HEK293 (cell line): ENCODE results near the gene CALML4.

Experiments used
- CTCF ChIA-PET: fragments of 350-600 bp; formaldehyde crosslinking; extraction: SDS; loops from one replicate; lab custom pipeline; 2021; ENCODE audit warnings: antibody characterized with exemption; lab: Yijun Ruan, JAX
- POLR2A ChIA-PET: fragments of 300-600 bp; formaldehyde crosslinking; extraction: SDS; loops from one replicate; lab custom pipeline; 2020; ENCODE audit warnings: antibody characterized with exemption, inconsistent platforms; lab: Yijun Ruan, JAX
- H3K27ac ChIP-seq: fragments of 200-500 bp; sonication (Bioruptor generic); 2 replicates; pipeline ENCODE4 v1.5.1; 2014; ENCODE audit warnings: low read depth, low read length, control low read depth, inconsistent platforms; ENCODE audit errors: extremely low read depth
- H3K36me3 ChIP-seq, 2 experiments: fragments of 200-500 bp in 1 of 2; sonication (Bioruptor generic) in 1 of 2; 1 replicate in 1 of 2; 2 replicates in 1 of 2; pipeline ENCODE4 v1.5.1; 2014 to 2017; ENCODE audit warnings: inconsistent platforms in 2 of 2, low read length in 2 of 2; ENCODE audit not compliant: control insufficient read depth in 2 of 2, insufficient read depth in 1 of 2
- H3K4me1 ChIP-seq: fragments of 200-500 bp; sonication (Bioruptor generic); 2 replicates; pipeline ENCODE4 v1.5.1; 2014; ENCODE audit warnings: mild to moderate bottlenecking, low read length, inconsistent platforms; ENCODE audit not compliant: control insufficient read depth, insufficient read depth
- H3K4me3 ChIP-seq: 2 replicates; pipeline ENCODE4 v1.5.1; 2011; ENCODE audit warnings: low read depth, mild to moderate bottlenecking, control low read depth, low read length, moderate library complexity
- H3K9me3 ChIP-seq: fragments of 200-500 bp; sonication (Bioruptor generic); 2 replicates; pipeline ENCODE4 v1.5.1; 2014; ENCODE audit warnings: low read depth, low read length, inconsistent platforms; ENCODE audit not compliant: control insufficient read depth, insufficient read depth
- BCL11B ChIP-seq: fragments of 450-650 bp; formaldehyde crosslinking; IDR thresholded peaks from 2 replicates; pipeline ENCODE4 v1.5.1; 2016; ENCODE audit warnings: low read depth, missing biosample characterization, missing genetic modification characterization
- HOXC10 ChIP-seq: sonication (generic); formaldehyde crosslinking; IDR thresholded peaks from 2 replicates; pipeline ENCODE4 v1.8.1; 2023; ENCODE audit warnings: mild to moderate bottlenecking, missing genetic modification reagents
- MEIS1 ChIP-seq: sonication (generic); formaldehyde crosslinking; IDR thresholded peaks from 2 replicates; pipeline ENCODE4 v1.8.1; 2022; ENCODE audit warnings: missing genetic modification reagents, mild to moderate bottlenecking, borderline replicate concordance
- OSR2 ChIP-seq: fragments of 450-650 bp; formaldehyde crosslinking; IDR thresholded peaks from 2 replicates; pipeline ENCODE4 v1.5.1; 2016; ENCODE audit warnings: missing biosample characterization, missing genetic modification characterization
- SETDB1 ChIP-seq: IDR thresholded peaks from one replicate; pipeline ENCODE4 v1.6.1; 2017; ENCODE audit warnings: mild to moderate bottlenecking, low read length, moderate library complexity, mixed read lengths; ENCODE audit not compliant: insufficient read length
- YY1 ChIP-seq: fragments of 450-650 bp; formaldehyde crosslinking; IDR thresholded peaks from 2 replicates; pipeline ENCODE4 v1.5.1; 2018; ENCODE audit warnings: missing biosample characterization, missing genetic modification characterization
- ZBTB1 ChIP-seq: fragments of 450-650 bp; formaldehyde crosslinking; IDR thresholded peaks from 2 replicates; pipeline ENCODE4 v1.5.1; 2016; ENCODE audit warnings: missing biosample characterization, missing genetic modification characterization
- ZBTB49 ChIP-seq: fragments of 450-650 bp; formaldehyde crosslinking; IDR thresholded peaks from 2 replicates; pipeline ENCODE4 v1.5.1; 2016; ENCODE audit warnings: missing biosample characterization, missing genetic modification characterization, low read depth
- ZNF18 ChIP-seq: fragments of 450-650 bp; formaldehyde crosslinking; IDR thresholded peaks from 2 replicates; pipeline ENCODE4 v1.5.1; 2016; ENCODE audit warnings: missing biosample characterization, missing genetic modification characterization
- ZNF184 ChIP-seq: fragments of 450-650 bp; IDR thresholded peaks from 2 replicates; pipeline ENCODE4 v1.5.1; 2018; ENCODE audit warnings: missing biosample characterization, mild to moderate bottlenecking, missing genetic modification characterization
- ZNF19 ChIP-seq: fragments of 450-650 bp; formaldehyde crosslinking; IDR thresholded peaks from 2 replicates; pipeline ENCODE4; 2016; ENCODE audit warnings: missing biosample characterization, missing genetic modification characterization, low read depth
- ZNF391 ChIP-seq: fragments of 450-650 bp; formaldehyde crosslinking; IDR thresholded peaks from 2 replicates; pipeline ENCODE4 v1.5.1; 2016; ENCODE audit warnings: low read depth, missing biosample characterization, missing genetic modification characterization, borderline replicate concordance
- ZNF404 ChIP-seq: fragments of 450-650 bp; formaldehyde crosslinking; IDR thresholded peaks from 2 replicates; pipeline ENCODE4 v1.5.1; 2017; ENCODE audit warnings: missing biosample characterization, missing genetic modification characterization
- ZNF501 ChIP-seq: fragments of 450-650 bp; formaldehyde crosslinking; IDR thresholded peaks from 2 replicates; pipeline ENCODE4 v1.5.1; 2016; ENCODE audit warnings: missing biosample characterization, missing genetic modification characterization
- ZNF544 ChIP-seq: fragments of 450-650 bp; formaldehyde crosslinking; IDR thresholded peaks from 2 replicates; pipeline ENCODE4 v1.5.0; 2017; ENCODE audit warnings: missing biosample characterization, missing genetic modification characterization
- ZNF596 ChIP-seq: fragments of 450-650 bp; IDR thresholded peaks from 2 replicates; pipeline ENCODE4 v1.5.0; 2018; ENCODE audit warnings: missing biosample characterization, mild to moderate bottlenecking, missing genetic modification characterization, moderate library complexity
- ZNF626 ChIP-seq: fragments of 450-650 bp; sonication (Bioruptor Pico); formaldehyde crosslinking; IDR thresholded peaks from 2 replicates; pipeline ENCODE4 v1.5.1; 2018; ENCODE audit warnings: missing biosample characterization, missing genetic modification characterization, inconsistent platforms
- ZNF629 ChIP-seq: fragments of 450-650 bp; formaldehyde crosslinking; IDR thresholded peaks from 2 replicates; pipeline ENCODE4 v1.5.1; 2017; ENCODE audit warnings: missing biosample characterization, missing genetic modification characterization
- ZNF660 ChIP-seq: fragments of 450-650 bp; IDR thresholded peaks from 2 replicates; pipeline ENCODE4 v1.5.1; 2018; ENCODE audit warnings: missing biosample characterization, mild to moderate bottlenecking, missing genetic modification characterization
- ZNF692 ChIP-seq: fragments of 450-650 bp; formaldehyde crosslinking; IDR thresholded peaks from 2 replicates; pipeline ENCODE4 v1.5.1; 2016; ENCODE audit warnings: missing biosample characterization, missing genetic modification characterization
- ZNF704 ChIP-seq: fragments of 450-650 bp; formaldehyde crosslinking; IDR thresholded peaks from 2 replicates; pipeline ENCODE4 v1.5.1; 2016; ENCODE audit warnings: missing biosample characterization, missing genetic modification characterization
- ZNF792 ChIP-seq: fragments of 450-650 bp; formaldehyde crosslinking; IDR thresholded peaks from 2 replicates; pipeline ENCODE4 v1.5.1; 2016; ENCODE audit warnings: missing biosample characterization, missing genetic modification characterization
- ZNF837 ChIP-seq: fragments of 450-650 bp; formaldehyde crosslinking; IDR thresholded peaks from 2 replicates; pipeline ENCODE4 v1.5.1; 2016; ENCODE audit warnings: missing biosample characterization, missing genetic modification characterization
- ZSCAN30 ChIP-seq: fragments of 450-650 bp; IDR thresholded peaks from 2 replicates; pipeline ENCODE4 v1.5.1; 2018; ENCODE audit warnings: missing biosample characterization, mild to moderate bottlenecking, missing genetic modification characterization, moderate library complexity
- ZSCAN5A ChIP-seq: fragments of 450-650 bp; formaldehyde crosslinking; IDR thresholded peaks from 2 replicates; pipeline ENCODE4 v1.5.1; 2016; ENCODE audit warnings: missing biosample characterization, missing genetic modification characterization

The CALML4 gene

GRCh38 chr15:68176601-68177000 lies 28.5 kb downstream of the CALML4 start:
- peaks cover 34 to 41% of the 10 kb centered on the region in 2 experiments for H3K36me3 ChIP-seq
- TF ChIP-seq ZSCAN30 (tag by site-specific recombination) = no peak
- no peak for TF ChIP-seq ZNF704 (tag by site-specific recombination)
- TF ChIP-seq OSR2 (tag by site-specific recombination) = no peak
- no peak for TF ChIP-seq ZNF391 (tag by site-specific recombination)
- no peak for TF ChIP-seq ZNF692 (tag by site-specific recombination)
- TF ChIP-seq ZNF184 (tag by site-specific recombination) = no peak
- TF ChIP-seq ZNF837 (tag by site-specific recombination) = no peak
- TF ChIP-seq ZNF629 = no peak
- TF ChIP-seq HOXC10 (CRISPR knock-in tag) = no peak
- no peak for TF ChIP-seq ZNF792 (tag by site-specific recombination)
- TF ChIP-seq ZNF19 (tag by site-specific recombination) = no peak
- no peak for TF ChIP-seq ZNF626 (tag by site-specific recombination)
- no peak for TF ChIP-seq ZSCAN5A (tag by site-specific recombination)
- no peak for TF ChIP-seq ZNF404 (tag by site-specific recombination)
- TF ChIP-seq ZNF18 = no peak
- no peak for TF ChIP-seq ZBTB49
- TF ChIP-seq ZBTB1 = no peak
- no peak for TF ChIP-seq SETDB1
- TF ChIP-seq, all 188 proteins: peak for 0
- CTCF ChIA-PET = no interaction called here
- no peaks in the 10 kb centered on the region for H3K4me1 ChIP-seq
- H3K4me3 ChIP-seq = no peak overlapping the region
- no peak overlapping the region for H3K27ac ChIP-seq
- no peaks in the 10 kb centered on the region for H3K9me3 ChIP-seq
- POLR2A ChIA-PET = interaction anchor here (0.6 kb wide), 1 partner anchor 12 kb away, joined by 4 read pairs; no protein-coding TSS in a partner anchor

GRCh38 chr15:68175526-68175925 lies 29.6 kb downstream of the CALML4 start:
- no peak overlapping the region for H3K4me3 ChIP-seq
- H3K36me3 ChIP-seq = peaks cover 30 to 33% of the 10 kb centered on the region in 2 experiments
- no peaks in the 10 kb centered on the region for H3K9me3 ChIP-seq
- ChIA-PET POLR2A (no interaction called here), CTCF (interaction anchor here (0.6 to 1.5 kb wide), 2 partner anchors 36 to 313 kb away, joined by 3 to 5 read pairs; no protein-coding TSS in a partner anchor)
- H3K4me1 ChIP-seq = no peaks in the 10 kb centered on the region
- no peak overlapping the region for H3K27ac ChIP-seq
- TF ChIP-seq MEIS1 (CRISPR knock-in tag) (no peak), ZNF596 (tag by site-specific recombination) (no peak), BCL11B (tag by site-specific recombination) (no peak), YY1 (tag by site-specific recombination) (no peak), ZNF544 (tag by site-specific recombination) (no peak), ZNF660 (tag by site-specific recombination) (no peak), ZNF501 (tag by site-specific recombination) (no peak)
